ENCODE data around the gene INSYN2A. TPM values are rescaled to one million over a fixed set of nuclear protein-coding genes. Genes with fewer than 3 reads are reported as not detected.

Gene INSYN2A
- total and polyA plus RNA-seq, 2 of the 13 experiments (the other 11 are each of a cell fraction or from before 2014, with no cell fraction given) = not detected

- Histone ChIP-seq H4K20me1 (ENCODE audit: insufficient read depth, low read length) (no peaks in the 10 kb centered on the region), H3K79me2 (ENCODE audit: insufficient read depth, low read length) (no peaks in the 10 kb centered on the region), H3K9me3 (ENCODE audit: low read length) (no peaks in the 10 kb centered on the region), H3K9ac (ENCODE audit: insufficient read depth, low read depth, low read length) (no peak overlapping the region), H3K4me2 (ENCODE audit: low read depth, low read length) (0 out of 2 replicates have a peak overlapping the region, but pooled peaks have one; percentile 41), H3K36me3 (replicated peaks in 1 of 2; ENCODE audit: control insufficient read depth in 1 of 2, insufficient read depth in 2 of 2, low read length in 2 of 2) (no peaks in the 10 kb centered on the region; a peak in 1 of 5 replicates), H3K4me1 (ENCODE audit: insufficient read depth, low read length) (peaks cover 19% of the 10 kb centered on the region), H2AFZ (ENCODE audit: low read length) (no peak overlapping the region), H3K27ac (ENCODE audit: extremely low read length, insufficient read depth, low read length) (no peak overlapping the region), H3K4me3 (replicated peaks in 1 of 3; ENCODE audit: insufficient read depth in 1 of 3, low read depth in 2 of 3, low read length in 3 of 3) (no peak overlapping the region), H3K27me3 (ENCODE audit: control insufficient read depth in 1 of 2, insufficient read depth in 2 of 2, low read length in 2 of 2) (no peaks in the 10 kb centered on the region)
- in situ Hi-C loops (cut with HindIII; ENCODE audit: extremely low pct_ligation_motif_present, low pct_unique_long_range_greater_than_20kb) (loop anchor here (25.0 kb wide), 1 partner anchor 635 kb away; no protein-coding TSS in a partner anchor), intact Hi-C loops (cut with micrococcal nuclease; ENCODE audit: unreplicated experiment) (no loop called here)
- ATAC-seq = no peak; the same call in 2 of the 3 replicates
- TF ChIP-seq, protein P1, sequence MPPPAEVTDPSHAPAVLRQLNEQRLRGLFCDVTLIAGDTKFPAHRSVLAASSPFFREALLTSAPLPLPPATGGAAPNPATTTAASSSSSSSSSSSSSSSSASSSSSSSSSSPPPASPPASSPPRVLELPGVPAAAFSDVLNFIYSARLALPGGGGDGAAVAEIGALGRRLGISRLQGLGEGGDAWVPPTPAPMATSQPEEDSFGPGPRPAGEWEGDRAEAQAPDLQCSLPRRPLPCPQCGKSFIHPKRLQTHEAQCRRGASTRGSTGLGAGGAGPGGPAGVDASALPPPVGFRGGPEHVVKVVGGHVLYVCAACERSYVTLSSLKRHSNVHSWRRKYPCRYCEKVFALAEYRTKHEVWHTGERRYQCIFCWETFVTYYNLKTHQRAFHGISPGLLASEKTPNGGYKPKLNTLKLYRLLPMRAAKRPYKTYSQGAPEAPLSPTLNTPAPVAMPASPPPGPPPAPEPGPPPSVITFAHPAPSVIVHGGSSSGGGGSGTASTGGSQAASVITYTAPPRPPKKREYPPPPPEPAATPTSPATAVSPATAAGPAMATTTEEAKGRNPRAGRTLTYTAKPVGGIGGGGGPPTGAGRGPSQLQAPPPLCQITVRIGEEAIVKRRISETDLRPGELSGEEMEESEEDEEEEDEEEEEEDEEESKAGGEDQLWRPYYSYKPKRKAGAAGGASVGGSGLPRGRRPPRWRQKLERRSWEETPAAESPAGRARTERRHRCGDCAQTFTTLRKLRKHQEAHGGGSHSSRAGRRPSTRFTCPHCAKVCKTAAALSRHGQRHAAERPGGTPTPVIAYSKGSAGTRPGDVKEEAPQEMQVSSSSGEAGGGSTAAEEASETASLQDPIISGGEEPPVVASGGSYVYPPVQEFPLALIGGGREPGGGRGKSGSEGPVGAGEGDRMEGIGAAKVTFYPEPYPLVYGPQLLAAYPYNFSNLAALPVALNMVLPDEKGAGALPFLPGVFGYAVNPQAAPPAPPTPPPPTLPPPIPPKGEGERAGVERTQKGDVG (CRISPR knock-in tag; IDR thresholded peaks at IDR 0.05; ENCODE audit: borderline replicate concordance) = 0 out of 2 replicates have a peak, but pooled peaks have one; percentile 39
- no peak for TF ChIP-seq ZNF841 (CRISPR knock-in tag; IDR thresholded peaks at IDR 0.05; ENCODE audit: borderline replicate concordance)
- FAIRE-seq = no peak
- BruUV-seq (replicated peaks) = no TSS peak
- WGBS (ENCODE audit: low lambda C conversion rate) = 96% methylated on average over 10 of the region's 10 CpGs
- no peak for DNase-seq (ENCODE audit: low spot score)
- ChIA-PET POLR2A (no interaction called here), CTCF (ENCODE audit: low intra/inter-chr PET ratio, low total read pairs) (no interaction called here)
Observed at GRCh38 chr10:127227027-127227426, 30.6 kb upstream of the INSYN2A start.

DNA sequence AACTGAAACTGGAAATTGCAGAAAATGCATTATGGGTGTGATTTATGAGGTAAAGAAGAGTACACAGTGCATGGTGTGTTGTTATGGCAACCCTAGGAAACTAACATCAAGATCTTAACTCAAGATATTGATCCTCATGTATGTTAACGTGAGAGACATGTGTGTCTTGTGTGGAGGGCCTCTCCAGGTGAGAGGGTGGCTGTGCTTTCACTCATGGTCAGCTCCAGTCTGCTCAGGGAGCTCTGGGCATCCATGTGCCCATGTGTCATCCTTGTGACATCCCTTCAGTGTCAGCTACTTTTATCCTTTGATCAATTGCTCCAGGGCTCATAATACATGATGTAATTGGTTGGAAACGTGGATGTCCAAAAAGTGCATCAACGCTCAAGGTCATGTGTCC, 24.9 kb upstream of the INSYN2A start:
- TF ChIP-seq MYPOP (CRISPR knock-in tag; IDR thresholded peaks at IDR 0.05) (no peak), ZNF572 (CRISPR knock-in tag; IDR thresholded peaks at IDR 0.05) (no peak), TCF12 (IDR thresholded peaks at IDR 0.05) (no peak), TCF12 (CRISPR knock-in tag; IDR thresholded peaks at IDR 0.05) (no peak), ATRX (CRISPR knock-in tag; IDR thresholded peaks at IDR 0.05; ENCODE audit: borderline replicate concordance) (no peak)
- FAIRE-seq = no peak
- CTCF ChIA-PET (ENCODE audit: low intra/inter-chr PET ratio, low total read pairs) = no interaction called here

More for the DNA sequence above, 24.9 kb upstream of the INSYN2A start:
- no peaks in the 10 kb centered on the region for H3K79me2 ChIP-seq (ENCODE audit: insufficient read depth, low read length)
- ATAC-seq (no peak), DNase-seq (ENCODE audit: low spot score) (no peak)
- POLR2A ChIA-PET = no interaction called here
- no peaks in the 10 kb centered on the region for H3K4me1 ChIP-seq (ENCODE audit: insufficient read depth, low read length)
- H2AFZ ChIP-seq (ENCODE audit: low read length) = no peak overlapping the region
- H4K20me1 ChIP-seq (ENCODE audit: insufficient read depth, low read length) = no peaks in the 10 kb centered on the region
- H3K4me3 ChIP-seq (replicated peaks in 1 of 3; ENCODE audit: insufficient read depth in 1 of 3, low read depth in 2 of 3, low read length in 3 of 3) = no peak overlapping the region
- no peaks in the 10 kb centered on the region for H3K27me3 ChIP-seq (ENCODE audit: control insufficient read depth in 1 of 2, insufficient read depth in 2 of 2, low read length in 2 of 2)
- intact Hi-C loops (cut with micrococcal nuclease; ENCODE audit: unreplicated experiment) (no loop called here), in situ Hi-C loops (cut with HindIII; ENCODE audit: extremely low pct_ligation_motif_present, low pct_unique_long_range_greater_than_20kb) (no loop called here)
- no peak overlapping the region for H3K27ac ChIP-seq (ENCODE audit: extremely low read length, insufficient read depth, low read length)
- no peak overlapping the region for H3K9ac ChIP-seq (ENCODE audit: insufficient read depth, low read depth, low read length)
- BruUV-seq (replicated peaks) = no TSS peak
- H3K9me3 ChIP-seq (ENCODE audit: low read length) = peaks cover 7% of the 10 kb centered on the region; the same call in 1 of the 2 replicates
- H3K36me3 ChIP-seq (replicated peaks in 1 of 2; ENCODE audit: control insufficient read depth in 1 of 2, insufficient read depth in 2 of 2, low read length in 2 of 2) = no peaks in the 10 kb centered on the region
- no peak overlapping the region for H3K4me2 ChIP-seq (ENCODE audit: low read depth, low read length)
- WGBS (ENCODE audit: low lambda C conversion rate) = 97% methylated on average over 3 of the region's 3 CpGs

All from HepG2 (cell line).